Measurements from ENCODE around the gene CRACR2B.

The CRACR2B gene

DNA sequence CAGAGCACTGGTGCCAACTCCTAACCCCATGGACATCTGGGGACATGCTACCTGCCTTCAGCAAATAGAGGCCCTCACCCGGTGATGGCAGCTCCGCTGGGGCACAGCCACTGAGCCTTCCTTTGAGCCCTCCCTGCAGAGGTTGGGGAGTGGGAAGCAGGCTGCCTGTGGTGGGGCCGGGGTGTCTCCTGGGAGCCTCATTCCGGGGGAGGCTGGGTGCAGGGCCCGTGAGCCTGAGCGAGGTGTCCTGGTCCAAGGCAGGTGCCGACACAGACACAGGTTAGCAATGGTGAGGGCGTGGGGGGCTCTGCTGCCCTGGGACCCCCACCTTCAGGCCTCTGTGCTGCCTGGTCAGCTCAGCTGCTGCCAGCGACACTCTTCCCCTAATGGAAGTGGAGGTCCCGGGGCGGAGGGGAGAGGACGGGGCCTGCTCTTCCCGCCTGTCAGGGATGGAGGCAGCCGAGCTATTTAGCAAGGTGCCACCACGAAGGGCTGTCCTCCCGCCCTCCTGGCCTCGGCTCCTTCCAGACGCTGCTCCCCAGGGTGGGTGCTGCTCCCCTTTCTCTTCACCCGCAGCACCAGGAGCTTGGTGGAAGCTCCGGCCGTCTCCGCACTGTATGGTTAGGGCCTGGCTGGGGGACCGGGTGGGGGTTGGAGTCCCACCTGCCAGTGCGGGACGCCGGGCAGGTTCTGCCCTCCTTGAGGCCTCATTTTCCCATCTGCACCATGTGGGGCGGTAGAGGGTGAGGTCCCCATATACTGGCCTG, 26.1 kb downstream of the CRACR2B start:
- Histone ChIP-seq H3K9ac (ENCODE audit: low read length) (no peak overlapping the region), H3K4me3 (ENCODE audit: low read depth, low read length) (no peak overlapping the region), H3K27me3 (ENCODE audit: control insufficient read depth, insufficient read depth, low read length) (peaks cover 19% of the 10 kb centered on the region; the same call in 1 of the 2 replicates), H3K36me3 (ENCODE audit: control insufficient read depth, insufficient read depth, low read length) (no peaks in the 10 kb centered on the region), H3K27ac (ENCODE audit: low read depth, low read length) (no peak overlapping the region), H3K4me1 (ENCODE audit: control insufficient read depth, insufficient read depth, low read length) (peaks cover 30% of the 10 kb centered on the region), H3K9me3 (ENCODE audit: control insufficient read depth, insufficient read depth, low read depth, low read length) (no peaks in the 10 kb centered on the region)

DNA sequence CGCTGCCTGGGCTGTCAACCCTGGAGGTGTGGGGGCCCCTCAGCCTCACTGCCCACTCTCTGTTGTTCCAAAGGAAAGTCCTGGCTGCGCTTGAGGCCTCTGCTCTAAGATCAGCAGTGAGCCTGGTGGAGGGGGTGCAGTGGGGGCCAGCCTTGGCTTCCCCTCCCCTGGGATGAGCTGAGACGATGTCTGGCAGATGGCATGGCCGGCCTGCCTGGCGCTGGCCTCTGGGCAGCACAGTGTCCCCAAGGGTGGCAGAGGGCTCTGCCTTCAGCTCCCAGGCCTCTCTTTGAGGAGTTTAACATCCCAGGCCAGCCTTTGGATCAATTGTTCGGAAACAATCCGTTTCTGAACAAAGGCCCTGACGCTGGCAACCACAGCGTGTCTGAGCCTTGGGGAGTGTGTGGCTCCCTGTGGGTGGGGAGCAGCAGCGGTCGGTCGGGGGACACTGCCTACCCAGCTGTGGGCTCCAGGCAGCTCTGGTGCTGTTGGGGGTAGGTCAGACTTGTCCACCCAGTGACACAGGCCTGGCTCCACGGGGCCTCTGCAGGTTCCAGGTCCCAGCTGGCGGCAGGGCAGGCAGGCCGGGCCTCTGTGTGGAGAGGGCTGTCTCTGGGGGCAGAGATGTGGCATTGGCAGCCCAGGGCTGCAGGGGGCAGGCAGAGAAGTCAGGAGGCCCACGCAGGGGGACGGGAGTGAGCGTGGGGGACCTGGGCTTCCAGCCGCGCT, 27.0 kb downstream of the CRACR2B start:
- peaks cover 26% of the 10 kb centered on the region for H3K4me1 ChIP-seq (ENCODE audit: control insufficient read depth, insufficient read depth, low read length)
- no peak overlapping the region for H3K9ac ChIP-seq (ENCODE audit: low read length)
- H3K36me3 ChIP-seq (ENCODE audit: control insufficient read depth, insufficient read depth, low read length) = no peaks in the 10 kb centered on the region
- peaks cover 14% of the 10 kb centered on the region; the same call in 1 of the 2 replicates for H3K27me3 ChIP-seq (ENCODE audit: control insufficient read depth, insufficient read depth, low read length)
- no peak overlapping the region for H3K27ac ChIP-seq (ENCODE audit: low read depth, low read length)
- no peak overlapping the region for H3K4me3 ChIP-seq (ENCODE audit: low read depth, low read length)
- no peaks in the 10 kb centered on the region for H3K9me3 ChIP-seq (ENCODE audit: control insufficient read depth, insufficient read depth, low read depth, low read length)

GRCh38 chr11:855330-855674, 27.6 kb downstream of the CRACR2B start:
- H3K4me1 ChIP-seq (ENCODE audit: control insufficient read depth, insufficient read depth, low read length) = peaks cover 32% of the 10 kb centered on the region
- peaks cover 10% of the 10 kb centered on the region; the same call in 1 of the 2 replicates for H3K27me3 ChIP-seq (ENCODE audit: control insufficient read depth, insufficient read depth, low read length)
- H3K4me3 ChIP-seq (ENCODE audit: low read depth, low read length) = no peak overlapping the region
- no peaks in the 10 kb centered on the region for H3K36me3 ChIP-seq (ENCODE audit: control insufficient read depth, insufficient read depth, low read length)
- no peak overlapping the region for H3K9ac ChIP-seq (ENCODE audit: low read length)
- no peaks in the 10 kb centered on the region for H3K9me3 ChIP-seq (ENCODE audit: control insufficient read depth, insufficient read depth, low read depth, low read length)
- H3K27ac ChIP-seq (ENCODE audit: low read depth, low read length) = no peak overlapping the region

- Histone ChIP-seq H3K4me1 (ENCODE audit: control insufficient read depth, insufficient read depth, low read length) (peaks cover 32% of the 10 kb centered on the region), H3K4me3 (ENCODE audit: low read depth, low read length) (no peak overlapping the region), H3K27me3 (ENCODE audit: control insufficient read depth, insufficient read depth, low read length) (peaks cover 5% of the 10 kb centered on the region; the same call in 1 of the 2 replicates), H3K9me3 (ENCODE audit: control insufficient read depth, insufficient read depth, low read depth, low read length) (no peaks in the 10 kb centered on the region), H3K27ac (ENCODE audit: low read depth, low read length) (no peak overlapping the region), H3K36me3 (ENCODE audit: control insufficient read depth, insufficient read depth, low read length) (no peaks in the 10 kb centered on the region), H3K9ac (ENCODE audit: low read length) (no peak overlapping the region)
Observed at GRCh38 chr11:855796-856195, 28.1 kb downstream of the CRACR2B start.

DNA sequence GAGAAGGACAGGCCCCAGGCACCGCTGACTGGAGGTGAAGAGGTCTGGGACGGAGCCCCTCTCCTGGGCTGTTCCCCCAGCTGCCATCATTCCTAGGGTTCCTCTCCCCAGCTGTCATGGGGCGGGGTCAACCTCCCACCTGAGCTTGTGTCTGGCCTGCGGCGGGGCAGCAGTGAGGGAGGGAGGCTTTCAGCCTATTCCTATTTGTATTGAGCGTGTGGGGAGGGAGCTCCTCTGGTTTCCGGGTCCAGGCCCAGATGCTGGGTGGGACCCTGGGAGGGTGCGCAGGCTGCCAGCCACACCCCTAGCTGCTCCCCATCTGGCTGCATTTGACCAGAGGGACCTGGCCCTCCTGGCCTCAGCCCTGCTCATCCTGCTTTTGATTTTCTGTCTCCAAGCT, 28.7 kb downstream of the CRACR2B start:
- no peaks in the 10 kb centered on the region for H3K36me3 ChIP-seq (ENCODE audit: control insufficient read depth, insufficient read depth, low read length)
- H3K4me1 ChIP-seq (ENCODE audit: control insufficient read depth, insufficient read depth, low read length) = peaks cover 26% of the 10 kb centered on the region
- no peak overlapping the region for H3K4me3 ChIP-seq (ENCODE audit: low read depth, low read length)
- H3K27me3 ChIP-seq (ENCODE audit: control insufficient read depth, insufficient read depth, low read length) = no peaks in the 10 kb centered on the region
- no peak overlapping the region for H3K27ac ChIP-seq (ENCODE audit: low read depth, low read length)
- no peak overlapping the region for H3K9ac ChIP-seq (ENCODE audit: low read length)
- H3K9me3 ChIP-seq (ENCODE audit: control insufficient read depth, insufficient read depth, low read depth, low read length) = no peaks in the 10 kb centered on the region

GRCh38 chr11:858053-858761, 30.5 kb downstream of the CRACR2B start:
- peaks cover 35% of the 10 kb centered on the region for H3K4me1 ChIP-seq (ENCODE audit: control insufficient read depth, insufficient read depth, low read length)
- no peaks in the 10 kb centered on the region for H3K27me3 ChIP-seq (ENCODE audit: control insufficient read depth, insufficient read depth, low read length)
- H3K9ac ChIP-seq (ENCODE audit: low read length) = no peak overlapping the region
- no peaks in the 10 kb centered on the region for H3K36me3 ChIP-seq (ENCODE audit: control insufficient read depth, insufficient read depth, low read length)
- no peaks in the 10 kb centered on the region for H3K9me3 ChIP-seq (ENCODE audit: control insufficient read depth, insufficient read depth, low read depth, low read length)
- H3K27ac ChIP-seq (ENCODE audit: low read depth, low read length) = no peak overlapping the region
- no peak overlapping the region for H3K4me3 ChIP-seq (ENCODE audit: low read depth, low read length)

DNA sequence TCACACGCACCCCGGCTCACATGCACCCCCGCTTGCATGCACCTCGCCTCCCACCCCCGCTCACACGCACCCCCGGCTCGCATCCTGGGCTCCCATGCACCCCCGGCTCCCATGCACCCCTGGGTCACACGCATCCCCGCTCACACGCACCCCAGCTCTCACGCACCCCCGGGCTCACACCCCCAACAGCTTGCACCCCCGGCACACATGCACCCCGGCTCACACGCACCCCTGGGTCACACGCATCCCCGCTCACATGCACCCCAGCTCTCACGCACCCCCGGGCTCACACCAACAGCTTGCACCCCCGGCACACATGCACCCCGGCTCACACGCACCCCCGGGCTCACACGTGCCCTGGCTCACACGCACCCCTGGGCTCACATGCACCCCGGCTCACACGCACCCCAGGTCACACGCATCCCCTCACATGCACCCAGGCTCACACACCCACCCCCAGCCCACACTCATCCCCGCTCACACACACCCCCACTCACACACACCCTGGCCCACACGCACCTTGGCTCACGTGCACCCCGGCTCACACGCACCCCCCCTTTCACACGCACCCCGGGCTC, 31.1 kb downstream of the CRACR2B start:
- H3K4me3 ChIP-seq (ENCODE audit: low read depth, low read length) = no peak overlapping the region

GRCh38 chr11:859394-860131, 31.8 kb downstream of the CRACR2B start:
- Histone ChIP-seq H3K9me3 (ENCODE audit: control insufficient read depth, insufficient read depth, low read depth, low read length) (no peaks in the 10 kb centered on the region), H3K4me1 (ENCODE audit: control insufficient read depth, insufficient read depth, low read length) (peaks cover 41% of the 10 kb centered on the region), H3K36me3 (ENCODE audit: control insufficient read depth, insufficient read depth, low read length) (no peaks in the 10 kb centered on the region), H3K27ac (ENCODE audit: low read depth, low read length) (no peak overlapping the region), H3K9ac (ENCODE audit: low read length) (no peak overlapping the region), H3K4me3 (ENCODE audit: low read depth, low read length) (no peak overlapping the region), H3K27me3 (ENCODE audit: control insufficient read depth, insufficient read depth, low read length) (no peaks in the 10 kb centered on the region)

More for the DNA sequence above, 31.1 kb downstream of the CRACR2B start:
- Histone ChIP-seq H3K36me3 (ENCODE audit: control insufficient read depth, insufficient read depth, low read length) (no peaks in the 10 kb centered on the region), H3K4me1 (ENCODE audit: control insufficient read depth, insufficient read depth, low read length) (peaks cover 41% of the 10 kb centered on the region), H3K27me3 (ENCODE audit: control insufficient read depth, insufficient read depth, low read length) (no peaks in the 10 kb centered on the region), H3K9ac (ENCODE audit: low read length) (no peak overlapping the region), H3K27ac (ENCODE audit: low read depth, low read length) (no peak overlapping the region), H3K9me3 (ENCODE audit: control insufficient read depth, insufficient read depth, low read depth, low read length) (no peaks in the 10 kb centered on the region)

GRCh38 chr11:860234-861104, 32.8 kb downstream of the CRACR2B start:
- Histone ChIP-seq H3K27ac (ENCODE audit: low read depth, low read length) (no peak overlapping the region), H3K4me1 (ENCODE audit: control insufficient read depth, insufficient read depth, low read length) (peaks cover 41% of the 10 kb centered on the region)

GRCh38 chr11:861105-861479, 33.4 kb downstream of the CRACR2B start:
- Histone ChIP-seq H3K9ac (ENCODE audit: low read length) (no peak overlapping the region), H3K4me3 (ENCODE audit: low read depth, low read length) (no peak overlapping the region), H3K36me3 (ENCODE audit: control insufficient read depth, insufficient read depth, low read length) (peaks cover 4% of the 10 kb centered on the region), H3K27me3 (ENCODE audit: control insufficient read depth, insufficient read depth, low read length) (no peaks in the 10 kb centered on the region), H3K4me1 (ENCODE audit: control insufficient read depth, insufficient read depth, low read length) (peaks cover 40% of the 10 kb centered on the region), H3K27ac (ENCODE audit: low read depth, low read length) (no peak overlapping the region), H3K9me3 (ENCODE audit: control insufficient read depth, insufficient read depth, low read depth, low read length) (no peaks in the 10 kb centered on the region)

More at GRCh38 chr11:860234-861104, 32.8 kb downstream of the CRACR2B start:
- Histone ChIP-seq H3K9me3 (ENCODE audit: control insufficient read depth, insufficient read depth, low read depth, low read length) (no peaks in the 10 kb centered on the region), H3K9ac (ENCODE audit: low read length) (no peak overlapping the region), H3K36me3 (ENCODE audit: control insufficient read depth, insufficient read depth, low read length) (peaks cover 1% of the 10 kb centered on the region), H3K4me3 (ENCODE audit: low read depth, low read length) (no peak overlapping the region), H3K27me3 (ENCODE audit: control insufficient read depth, insufficient read depth, low read length) (no peaks in the 10 kb centered on the region)

All from HUES6 (cell line).